Medulla oblongata (tissue), 1 donor: ENCODE data around the gene GRB10.

Experiments
- DNase-seq: peaks from one replicate; pipeline ENCODE4 v3.0.0-alpha.2; 2015; ENCODE audit errors: extremely low spot score

The GRB10 gene

DNA sequence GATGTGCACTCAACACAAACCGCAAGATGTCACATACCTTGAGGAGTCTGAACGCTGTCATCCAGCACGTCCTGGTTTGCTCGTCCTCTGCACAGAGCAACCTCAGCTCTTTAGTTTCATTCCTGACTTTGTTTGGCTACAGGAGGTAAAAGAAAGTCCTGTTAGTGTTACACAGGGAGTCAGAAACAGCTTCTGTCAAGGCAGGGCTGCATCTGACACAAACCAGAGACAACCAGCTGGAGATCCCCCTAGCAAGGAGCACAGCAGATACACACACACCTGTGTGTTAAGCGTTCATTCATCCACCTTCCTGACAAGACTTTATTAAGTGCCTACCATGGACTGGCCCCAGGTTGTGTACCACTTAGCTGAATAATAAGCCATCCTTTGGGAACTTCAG is 170.0 kb downstream of the GRB10 start:
- no peak for DNase-seq

- no peak for DNase-seq
These were observed 172.0 kb downstream of the GRB10 start for GRCh38 chr7:50610521-50611277.

- DNase-seq = no peak
These were observed 174.3 kb downstream of the GRB10 start for GRCh38 chr7:50608196-50608906.

GRCh38 chr7:50607524-50608125 is 175.1 kb downstream of the GRB10 start:
- no peak for DNase-seq

DNA sequence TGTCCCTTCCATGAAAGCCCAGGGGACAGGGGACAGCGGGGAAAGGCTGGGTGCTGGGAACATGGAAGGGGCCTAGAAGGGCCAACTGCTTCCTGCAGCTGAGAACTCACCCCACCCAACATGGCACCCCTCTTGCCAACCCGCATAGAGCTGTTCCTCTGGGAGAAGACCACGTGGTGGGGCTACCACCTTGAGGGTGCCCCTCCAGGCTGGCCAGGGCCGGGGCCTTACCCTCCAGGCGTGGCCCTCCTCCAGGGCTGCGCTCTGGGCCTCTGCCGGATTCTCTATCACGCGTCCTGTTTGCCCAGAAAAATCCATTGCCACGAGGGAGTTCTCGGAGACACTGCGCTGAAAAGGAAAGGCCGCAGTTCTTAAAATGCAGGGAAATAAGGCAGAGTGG is 177.6 kb downstream of the GRB10 start:
- no peak for DNase-seq

DNA sequence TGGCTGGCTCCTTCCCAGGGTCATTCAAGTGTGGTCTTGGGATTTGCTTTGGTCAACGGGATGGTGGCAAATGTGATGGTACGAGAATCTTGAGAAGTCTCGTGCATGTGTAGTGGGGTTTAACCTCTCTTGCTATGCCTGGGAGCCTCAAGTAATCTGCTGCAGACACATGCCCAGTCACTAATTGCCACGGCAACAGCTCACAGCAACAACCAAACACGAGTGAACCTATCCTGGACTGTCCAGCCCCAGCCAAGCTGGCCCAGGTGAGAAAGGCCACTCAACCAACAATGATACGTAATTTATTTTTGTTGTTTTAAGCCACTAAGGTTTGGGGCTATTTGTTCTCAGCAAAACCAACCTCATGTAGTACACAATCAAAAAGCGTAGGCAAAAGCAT is 179.4 kb downstream of the GRB10 start:
- DNase-seq = no peak

DNA sequence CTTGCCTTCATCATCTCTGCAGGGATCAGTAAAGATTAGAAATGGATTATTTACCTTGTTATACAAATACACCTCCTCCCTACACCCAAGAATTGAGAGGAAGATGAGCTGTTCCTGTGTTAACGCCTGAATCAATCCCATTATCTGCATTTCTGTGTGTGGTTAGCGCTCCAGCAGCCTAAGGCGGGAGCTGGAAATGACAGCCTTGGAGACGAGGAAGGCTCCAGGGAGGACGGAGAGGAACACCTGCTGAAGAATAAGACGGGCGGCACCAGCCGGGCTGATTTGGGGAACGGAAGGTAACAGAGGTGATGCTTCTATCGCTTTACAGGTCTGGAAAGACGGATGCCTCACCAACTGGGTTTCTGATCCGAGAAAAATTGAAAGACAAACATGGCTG is 183.3 kb downstream of the GRB10 start:
- DNase-seq = no peak

- DNase-seq = no peak
These were observed 184.0 kb downstream of the GRB10 start for GRCh38 chr7:50598460-50599343.

- no peak for DNase-seq
These were observed 186.2 kb downstream of the GRB10 start for GRCh38 chr7:50596484-50596883.

GRCh38 chr7:50595491-50596102 is 187.1 kb downstream of the GRB10 start:
- DNase-seq = peak; percentile 73

DNA sequence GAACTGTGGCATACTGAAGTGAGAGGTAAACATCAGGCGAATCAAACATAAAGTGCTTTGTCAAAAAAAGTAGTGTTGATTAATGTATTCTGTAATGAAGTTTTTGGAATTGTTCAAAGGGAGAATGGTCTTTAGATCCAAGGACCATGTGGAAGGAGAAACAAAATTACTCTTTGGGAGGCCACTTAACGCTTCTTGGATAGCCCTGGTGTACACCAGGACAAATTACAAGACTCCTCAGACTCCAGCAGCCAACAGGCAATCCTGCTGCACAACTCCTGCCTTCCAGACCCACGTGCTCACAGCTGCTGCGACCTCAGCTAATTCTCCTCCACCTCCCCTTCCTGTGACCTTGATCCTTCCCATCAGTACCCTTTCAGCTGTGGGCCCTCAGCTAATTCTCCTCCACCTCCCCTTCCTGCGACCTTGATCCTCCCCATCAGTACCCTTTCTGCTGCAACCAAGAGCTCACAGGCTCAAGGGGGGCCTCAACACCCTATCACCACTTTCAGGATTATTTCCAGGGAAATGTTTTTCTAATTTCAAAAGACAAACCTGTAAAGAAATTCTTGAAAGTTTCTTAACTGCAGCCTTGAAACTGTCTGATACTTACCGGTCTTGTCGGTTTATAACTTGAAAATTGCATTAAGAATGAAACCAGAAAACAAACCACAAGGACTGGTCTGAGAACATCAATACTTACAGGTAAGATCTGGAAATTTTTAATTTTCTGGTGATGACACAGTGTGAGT is 187.8 kb downstream of the GRB10 start:
- DNase-seq = no peak

- DNase-seq = no peak
These were observed 188.6 kb downstream of the GRB10 start for GRCh38 chr7:50594136-50594535.

DNA sequence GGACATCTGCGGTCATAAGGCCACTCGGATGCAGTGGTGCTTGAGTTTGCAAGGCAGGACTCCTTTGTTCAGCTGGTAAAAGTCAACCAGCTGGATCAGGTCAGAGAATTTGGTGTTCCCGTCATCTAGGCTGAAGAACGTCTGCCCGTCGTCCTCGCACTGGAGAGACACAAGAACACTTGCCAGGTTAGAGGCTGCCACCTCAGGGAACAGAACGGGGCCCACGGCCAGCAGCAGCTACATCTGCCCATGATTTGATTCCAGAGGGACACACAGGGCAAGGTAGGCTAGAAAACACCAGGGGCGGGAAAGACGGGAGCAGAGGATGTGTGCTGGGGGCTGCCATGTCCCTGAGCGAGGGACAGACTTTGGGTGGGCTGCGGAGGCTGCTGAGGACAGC is 189.8 kb downstream of the GRB10 start:
- no peak for DNase-seq

DNA sequence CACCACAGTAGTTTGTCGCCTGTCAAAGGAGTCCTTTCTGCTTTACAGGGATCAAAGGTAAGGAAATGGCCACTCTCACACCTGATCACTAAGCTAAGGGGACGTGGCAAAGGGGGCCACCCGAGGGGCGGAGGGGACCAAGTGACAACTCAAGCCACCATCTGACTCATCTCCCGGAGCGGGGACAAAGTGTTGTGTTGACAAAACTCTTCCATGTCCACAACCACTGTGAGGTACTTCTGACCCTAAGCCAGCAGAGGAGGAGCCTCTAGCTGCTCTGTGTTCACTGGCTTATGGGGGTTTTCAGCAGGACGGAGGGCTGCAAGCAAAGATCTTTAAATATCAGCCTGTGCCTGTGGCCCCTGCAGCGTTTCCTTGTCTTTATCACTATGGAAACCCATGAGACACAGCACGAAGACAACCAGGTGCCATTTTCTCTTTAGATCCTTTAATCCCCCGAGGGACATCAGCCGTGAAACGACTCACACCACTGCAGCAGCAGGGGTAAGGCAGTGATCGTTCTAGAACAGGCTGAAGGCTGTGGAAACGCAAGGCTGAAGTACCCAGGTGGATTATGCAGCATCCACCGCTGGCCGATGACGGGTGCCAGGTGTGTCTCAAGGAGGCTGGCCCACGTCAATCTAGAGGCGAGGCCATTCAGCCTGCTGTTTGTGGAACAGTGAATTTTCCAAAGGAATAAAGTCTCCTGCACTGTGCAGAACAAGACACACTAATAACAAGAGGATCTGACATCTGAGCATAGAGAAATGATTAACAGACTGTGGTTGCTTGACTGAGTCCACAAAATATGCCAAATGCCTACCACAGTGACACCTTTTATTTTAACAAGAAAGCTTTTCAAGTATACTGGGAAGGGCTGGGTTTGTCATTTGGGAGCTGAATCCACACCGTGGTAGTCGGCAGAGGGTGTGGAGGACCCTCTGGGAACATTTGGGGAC is 190.9 kb downstream of the GRB10 start:
- DNase-seq = no peak

- DNase-seq = no peak
These were observed 191.6 kb downstream of the GRB10 start for GRCh38 chr7:50591098-50591479.

GRCh38 chr7:50590535-50590934 is 192.2 kb downstream of the GRB10 start:
- no peak for DNase-seq

DNA sequence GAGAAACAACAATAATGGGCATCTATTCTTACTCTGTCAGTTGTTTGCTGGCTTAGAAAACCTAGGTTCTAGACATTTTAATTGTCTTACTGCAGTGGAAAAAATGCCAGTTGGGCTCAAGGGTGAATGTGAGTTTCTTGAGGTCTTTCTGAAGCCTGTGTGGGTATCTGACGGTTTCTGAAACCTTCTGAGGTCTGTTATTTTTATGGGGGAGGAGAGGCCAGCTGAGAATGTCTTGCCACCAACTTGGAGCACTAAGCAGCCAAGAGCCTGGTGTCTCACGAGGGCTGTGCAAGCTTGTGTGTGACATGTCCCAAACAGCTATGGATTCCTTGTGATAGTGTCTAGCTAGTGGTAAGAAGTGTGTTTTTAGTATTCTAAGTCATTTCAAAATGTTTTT is 193.3 kb downstream of the GRB10 start:
- DNase-seq = no peak

DNA sequence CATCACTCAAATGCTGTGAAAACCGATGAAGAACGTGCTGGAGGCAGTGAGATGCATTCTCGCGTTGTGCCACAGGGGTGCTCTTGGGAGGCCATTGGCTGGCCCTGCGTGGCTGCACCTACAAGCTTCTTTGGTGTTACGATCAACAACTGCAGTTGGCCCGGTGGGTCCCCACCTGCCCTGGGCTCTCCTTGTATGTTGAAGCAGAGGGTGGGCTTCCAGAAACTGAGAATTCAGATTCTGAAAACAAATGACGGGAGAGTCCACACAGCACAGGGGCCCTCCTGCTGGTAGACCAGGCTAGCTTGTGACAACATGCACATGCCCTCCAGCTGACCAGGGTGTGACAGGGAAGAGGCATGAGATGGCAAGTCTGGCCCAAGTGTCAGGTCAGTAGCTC is 193.8 kb downstream of the GRB10 start:
- DNase-seq = no peak

GRCh38 chr7:50587737-50588136 is 195.0 kb downstream of the GRB10 start:
- DNase-seq = no peak
